Eye (tissue), 1 donor: Measurements from ENCODE around the gene ANKMY1.

Source experiments
- DNase-seq: peaks from one replicate; pipeline ENCODE4 v3.0.0-alpha.2; 2015

ANKMY1 gene

GRCh38 chr2:240431661-240432424 lies 125.9 kb downstream of the ANKMY1 start:
- no peak for DNase-seq

- DNase-seq: no peak
Measured at GRCh38 chr2:240431271-240431660, 126.5 kb downstream of the ANKMY1 start.

DNA sequence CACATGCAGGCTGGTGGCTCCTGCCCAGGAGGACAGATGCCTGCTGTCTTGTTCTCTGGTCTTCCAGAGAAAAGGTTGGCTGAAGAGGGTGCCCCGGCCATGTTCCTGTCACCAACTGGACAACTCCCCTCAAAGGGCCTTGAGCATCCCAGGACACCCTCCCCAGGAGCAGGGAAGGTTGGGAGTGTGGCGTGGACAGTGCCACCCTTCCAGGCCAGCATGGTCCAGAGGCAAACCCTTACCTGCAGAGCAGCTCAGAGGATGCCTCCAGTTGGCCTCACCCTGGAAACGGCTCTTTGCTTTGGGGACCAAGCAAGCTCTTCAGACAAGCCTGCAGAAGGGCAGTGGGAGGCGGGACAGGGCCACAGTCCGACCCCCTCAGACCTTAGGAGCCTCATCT lies 127.2 kb downstream of the ANKMY1 start:
- no peak for DNase-seq

DNA sequence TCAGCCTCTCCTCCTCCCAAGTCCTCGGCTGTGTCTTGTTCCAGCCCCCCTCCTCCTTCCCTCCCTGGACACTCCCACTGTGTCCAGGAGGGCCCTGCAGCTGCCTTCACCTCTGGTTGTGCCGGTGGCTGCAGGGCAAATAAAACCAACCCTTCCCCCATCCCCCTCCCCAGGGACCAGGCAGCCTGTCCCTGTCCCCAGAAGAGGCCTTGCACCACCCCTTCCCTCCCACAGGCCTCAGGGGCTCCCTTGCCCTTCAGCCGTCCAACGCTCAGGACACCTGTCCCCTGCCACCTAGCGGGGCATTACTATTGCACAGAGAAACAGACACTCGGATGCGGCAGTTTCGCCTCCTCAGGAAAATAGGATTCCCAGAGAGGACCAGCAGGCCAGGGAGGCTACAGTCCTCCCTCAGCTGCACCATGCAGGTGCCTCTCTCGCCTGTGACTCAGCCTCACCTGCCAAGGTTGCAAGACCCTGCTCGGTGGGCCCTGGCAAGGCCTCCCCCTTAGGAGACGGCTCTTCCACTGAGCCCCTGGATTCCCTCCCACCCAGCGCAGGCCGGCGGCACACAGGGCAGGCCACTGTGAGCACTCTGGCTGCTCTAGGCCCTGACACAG lies 127.8 kb downstream of the ANKMY1 start:
- DNase-seq: no peak
